Ovary (tissue), 1 donor: Measurements from ENCODE around the gene BLOC1S1.

Source experiments
- EP300 ChIP-seq: sonication (generic); formaldehyde crosslinking; IDR thresholded peaks from one replicate; pipeline ENCODE4 v1.6.1; 2017; ENCODE audit warnings: antibody characterized with exemption
- POLR2A ChIP-seq: fragments of 450-650 bp; IDR thresholded peaks from one replicate; pipeline ENCODE4 v1.6.1; 2017; ENCODE audit warnings: antibody characterized with exemption, mild to moderate bottlenecking, moderate library complexity

DNA sequence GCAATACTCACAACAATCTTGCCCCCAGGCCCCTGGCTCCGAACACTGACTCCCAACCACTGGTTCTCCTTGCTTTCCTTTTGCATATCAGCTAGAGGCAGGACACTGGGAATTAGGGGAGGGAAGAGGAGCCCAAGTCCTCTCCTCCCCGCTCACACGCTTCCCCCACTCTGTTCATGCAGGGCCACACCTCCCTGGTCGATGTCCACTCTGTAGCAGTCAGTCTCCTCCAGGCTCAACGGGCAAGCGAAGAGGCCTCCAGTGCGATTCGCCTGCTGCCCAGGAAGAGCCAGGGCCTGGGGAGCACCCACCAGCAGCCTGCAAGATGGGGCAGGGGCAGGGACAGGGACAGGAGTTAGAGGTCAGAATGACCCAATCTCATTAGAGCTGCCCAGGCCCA, 13.0 kb upstream of the BLOC1S1 start:
- TF ChIP-seq POLR2A (no peak), EP300 (no peak)
